Skeletal muscle satellite cell (primary cell): ENCODE data around the gene BRPF1.
"Not testable (repeated sequence)": the region's sequence is repeated elsewhere in the genome, so short reads cannot be mapped to it uniquely, and the experiment has no call there.

Source experiments
- H3K27me3 ChIP-seq: 2 replicates; pipeline ENCODE4 v1.7.0; 2013; ENCODE audit warnings: low read length; ENCODE audit not compliant: control insufficient read depth, insufficient read depth
- H3K36me3 ChIP-seq: 2 replicates; pipeline ENCODE4 v1.7.0; 2013; ENCODE audit warnings: mild to moderate bottlenecking, control low read depth, low read length; ENCODE audit not compliant: insufficient read depth
- H3K4me1 ChIP-seq: 2 replicates; pipeline ENCODE4 v1.7.0; 2013; ENCODE audit warnings: low read length; ENCODE audit not compliant: control insufficient read depth, insufficient read depth
- H3K4me2 ChIP-seq: 2 replicates; pipeline ENCODE4 v1.7.0; 2013; ENCODE audit warnings: mild to moderate bottlenecking, low read length
- H3K4me3 ChIP-seq: 2 replicates; pipeline ENCODE4 v1.7.0; 2013; ENCODE audit warnings: low read length
- H3K9ac ChIP-seq: 2 replicates; pipeline ENCODE4 v1.7.0; 2013; ENCODE audit warnings: mild to moderate bottlenecking, low read depth, low read length, moderate library complexity
- H3K9me3 ChIP-seq: replicated peaks from 2 replicates; pipeline ENCODE4 v1.7.0; 2013; ENCODE audit warnings: mild to moderate bottlenecking, control low read depth, low read length

BRPF1 gene

DNA sequence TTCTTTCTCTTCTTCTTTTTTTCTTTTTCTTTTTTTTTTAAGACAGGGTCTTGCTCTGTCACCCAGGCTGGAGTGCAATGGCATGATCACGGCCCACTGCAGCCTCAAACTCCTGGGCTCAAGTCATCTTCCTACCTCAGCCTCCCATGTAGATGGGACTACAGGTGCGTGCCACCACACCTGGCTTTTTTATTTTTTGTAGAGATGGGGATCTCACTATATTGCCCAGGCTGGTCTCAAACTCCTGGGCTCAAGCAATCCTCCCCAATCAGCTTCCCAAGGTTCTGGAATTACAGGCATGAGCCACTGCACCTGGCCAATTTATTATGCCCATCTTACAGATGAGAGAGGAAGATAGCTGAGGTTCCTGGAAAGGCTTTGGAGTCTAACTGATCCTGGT is 39.5 kb downstream of the BRPF1 start:
- not testable (repeated sequence) for H3K9ac ChIP-seq, H3K9me3 ChIP-seq, H3K4me2 ChIP-seq, H3K36me3 ChIP-seq, H3K4me3 ChIP-seq, H3K27me3 ChIP-seq
- peaks cover 32% of the 10 kb centered on the region for H3K4me1 ChIP-seq

DNA sequence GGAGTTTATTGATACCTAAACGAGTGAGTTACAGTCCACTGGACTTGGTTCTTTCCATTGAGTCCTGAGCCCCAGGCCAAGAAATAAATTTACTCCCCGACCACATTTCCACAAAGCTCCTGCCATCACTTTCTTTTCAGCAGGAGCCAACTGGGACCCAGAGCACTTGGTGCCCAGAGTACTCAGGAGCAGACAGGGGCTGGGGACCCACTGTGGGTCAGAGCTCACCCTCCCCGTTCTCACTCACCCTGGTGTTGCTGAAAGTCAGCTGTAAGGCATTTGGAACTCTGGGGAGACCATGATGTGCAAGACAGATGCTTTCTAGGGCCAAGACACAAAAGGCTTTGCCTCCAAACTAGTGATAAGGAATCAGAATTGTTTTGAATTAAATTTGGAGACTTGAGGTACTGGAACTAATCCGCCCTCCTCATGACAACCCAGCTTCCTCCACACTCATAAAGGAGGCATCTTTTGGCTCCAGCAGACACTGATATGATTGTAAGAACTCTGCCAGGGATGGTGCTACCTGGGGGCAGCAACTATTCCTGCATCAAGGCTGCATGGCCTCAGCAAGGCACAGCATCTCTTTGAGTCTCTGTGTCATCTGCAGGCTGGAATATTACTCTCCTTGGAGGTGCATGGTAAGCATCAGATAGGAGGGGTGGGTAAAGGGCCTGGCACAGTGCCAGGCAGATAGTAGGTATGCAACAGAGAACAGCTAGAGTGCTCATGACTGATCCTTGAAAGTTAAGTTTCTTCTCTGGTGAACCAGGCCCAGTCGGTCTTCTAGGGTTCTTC is 45.6 kb downstream of the BRPF1 start:
- peaks cover 18% of the 10 kb centered on the region for H3K4me1 ChIP-seq
- no peak overlapping the region for H3K4me3 ChIP-seq
- no peaks in the 10 kb centered on the region for H3K27me3 ChIP-seq
- peaks cover 13% of the 10 kb centered on the region for H3K36me3 ChIP-seq
- no peaks in the 10 kb centered on the region for H3K9me3 ChIP-seq
- no peak overlapping the region for H3K4me2 ChIP-seq
- no peak overlapping the region for H3K9ac ChIP-seq

DNA sequence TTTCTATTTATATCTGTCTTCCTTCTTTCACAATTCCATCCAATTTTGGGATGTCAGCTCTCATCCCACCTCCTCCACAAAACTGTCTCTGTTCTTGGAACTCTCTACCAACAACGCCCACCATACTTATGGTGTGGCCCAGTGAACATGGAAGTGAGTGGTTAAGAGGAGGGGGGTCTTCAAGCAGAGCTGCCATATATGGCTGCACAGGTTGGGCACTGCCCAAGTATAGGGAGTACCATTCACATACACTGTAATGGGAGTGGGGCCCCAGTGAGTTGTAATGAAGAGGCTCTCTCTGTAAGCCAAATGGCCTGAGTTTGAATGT is 46.1 kb downstream of the BRPF1 start:
- H3K4me1 ChIP-seq, result peaks cover 18% of the 10 kb centered on the region
- no peak overlapping the region for H3K4me3 ChIP-seq
- no peaks in the 10 kb centered on the region for H3K27me3 ChIP-seq
- peak overlapping the region; percentile 17 for H3K4me2 ChIP-seq
- no peak overlapping the region for H3K9ac ChIP-seq
- H3K9me3 ChIP-seq, result no peaks in the 10 kb centered on the region
- H3K36me3 ChIP-seq, result peaks cover 13% of the 10 kb centered on the region

DNA sequence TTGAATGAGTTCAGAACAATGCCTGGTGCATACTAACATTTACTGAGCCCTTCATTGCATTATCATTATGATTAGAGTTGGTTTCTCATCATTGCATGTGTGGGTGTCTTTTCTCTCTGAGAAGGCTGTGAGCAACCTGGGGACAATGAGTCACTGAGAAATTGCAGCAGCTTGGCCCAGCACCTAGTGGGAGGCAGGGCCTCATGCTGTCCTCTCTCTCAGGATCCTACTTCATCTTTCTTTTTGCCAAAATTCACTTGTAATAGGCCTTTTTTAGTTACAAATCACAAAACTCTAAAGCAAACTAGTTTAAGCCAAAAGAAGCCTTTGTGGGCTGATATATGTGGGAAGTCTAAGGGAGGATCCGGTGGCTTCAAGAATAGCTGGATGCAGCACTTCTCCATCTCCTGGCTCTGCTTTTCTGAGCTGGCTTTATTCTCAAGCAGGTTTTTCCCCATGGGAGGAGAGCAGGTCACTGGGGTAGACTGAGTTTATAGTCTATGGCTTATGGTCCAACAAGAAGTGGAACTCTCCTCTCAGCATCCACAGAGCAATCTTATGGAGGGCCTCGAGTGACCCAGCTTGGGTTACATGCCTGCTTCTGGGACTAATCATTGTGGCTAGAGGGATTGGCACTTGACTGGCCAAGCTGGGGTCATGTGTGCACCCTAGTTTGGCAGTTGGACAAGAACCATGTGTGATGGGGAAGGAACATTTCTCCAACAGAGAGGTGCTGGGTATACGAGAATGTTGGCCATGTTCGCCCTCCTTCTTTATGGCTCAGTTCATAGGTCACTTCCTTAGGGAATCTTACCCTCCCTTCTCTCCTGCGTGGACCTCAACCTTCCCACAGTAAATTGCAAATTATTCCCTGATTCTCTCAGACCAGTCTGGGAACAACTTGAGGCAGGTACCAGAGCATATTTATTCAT is 46.9 kb downstream of the BRPF1 start:
- Histone ChIP-seq H3K4me1 (peaks cover 18% of the 10 kb centered on the region), H3K9me3 (no peaks in the 10 kb centered on the region), H3K4me2 (peak overlapping the region; percentile 27), H3K27me3 (no peaks in the 10 kb centered on the region), H3K9ac (no peak overlapping the region), H3K4me3 (no peak overlapping the region), H3K36me3 (peaks cover 13% of the 10 kb centered on the region)

DNA sequence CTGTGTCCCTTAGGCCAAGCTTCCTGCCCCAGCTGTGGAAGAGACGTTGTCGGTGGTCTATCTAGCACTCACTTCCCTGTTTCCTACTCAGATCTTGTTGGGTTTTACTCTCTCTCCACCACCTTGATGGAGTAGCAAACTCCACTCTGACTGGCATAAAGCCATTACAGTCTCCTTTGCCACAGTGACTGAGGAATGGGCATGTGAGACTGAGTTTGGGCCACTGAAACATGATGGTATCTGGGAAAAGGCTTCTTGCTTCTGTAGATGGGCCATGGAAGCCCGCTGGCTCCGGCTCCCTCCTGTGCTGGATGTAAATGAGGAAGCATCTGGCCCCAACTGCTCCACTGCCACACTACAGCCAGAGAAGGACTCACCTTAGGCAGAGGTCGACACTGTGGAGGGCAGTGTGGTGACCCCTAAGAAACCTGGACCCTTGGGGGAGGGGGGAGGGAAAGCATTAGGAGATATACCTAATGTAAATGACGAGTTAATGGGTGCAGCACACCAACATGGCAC is 47.6 kb downstream of the BRPF1 start:
- Histone ChIP-seq H3K4me1 (peaks cover 18% of the 10 kb centered on the region), H3K9ac (no peak overlapping the region)

DNA sequence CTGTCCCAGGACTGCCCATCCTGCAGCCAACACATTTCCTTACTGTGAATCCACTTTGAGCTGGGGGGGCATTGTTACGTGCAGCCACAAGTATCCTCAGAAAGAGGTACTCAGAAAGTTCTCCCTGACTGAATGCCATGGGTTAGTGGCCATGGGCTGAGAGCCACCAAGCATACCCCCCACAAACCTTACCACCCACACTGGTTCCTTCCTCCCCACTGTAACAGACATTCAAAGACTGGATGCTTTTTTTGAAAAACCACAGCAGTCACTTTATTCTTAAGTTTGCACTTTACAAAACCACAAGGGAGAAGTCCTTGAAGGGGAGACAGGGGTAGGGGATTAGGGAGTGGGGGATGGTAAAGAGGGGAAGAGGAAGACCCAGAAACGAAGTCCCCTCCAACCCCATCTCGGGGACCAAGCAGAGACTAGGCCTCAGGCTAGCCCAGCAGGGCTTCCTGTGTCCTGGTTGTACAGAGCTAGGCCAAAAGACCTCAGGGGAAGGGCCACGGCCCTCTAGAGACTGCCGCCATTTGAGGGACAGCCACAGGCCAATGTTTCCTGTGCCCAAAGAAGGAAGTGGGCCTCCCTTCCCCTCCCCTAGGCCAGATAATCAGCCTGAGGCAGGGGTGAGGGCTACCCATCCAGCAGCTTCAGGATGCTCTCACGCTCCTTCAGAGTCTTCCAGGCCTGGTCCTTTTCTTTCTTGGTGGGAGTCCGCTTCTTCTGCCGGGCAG is 48.4 kb downstream of the BRPF1 start:
- no peak overlapping the region for H3K4me2 ChIP-seq
- no peak overlapping the region for H3K4me3 ChIP-seq
- H3K36me3 ChIP-seq, result peaks cover 22% of the 10 kb centered on the region
- H3K4me1 ChIP-seq, result peaks cover 18% of the 10 kb centered on the region
- H3K27me3 ChIP-seq, result no peaks in the 10 kb centered on the region
- no peak overlapping the region for H3K9ac ChIP-seq
- no peaks in the 10 kb centered on the region for H3K9me3 ChIP-seq

More for the DNA sequence above, 47.6 kb downstream of the BRPF1 start:
- Histone ChIP-seq H3K4me3 (no peak overlapping the region), H3K36me3 (peaks cover 19% of the 10 kb centered on the region), H3K9me3 (no peaks in the 10 kb centered on the region), H3K27me3 (no peaks in the 10 kb centered on the region), H3K4me2 (no peak overlapping the region)

DNA sequence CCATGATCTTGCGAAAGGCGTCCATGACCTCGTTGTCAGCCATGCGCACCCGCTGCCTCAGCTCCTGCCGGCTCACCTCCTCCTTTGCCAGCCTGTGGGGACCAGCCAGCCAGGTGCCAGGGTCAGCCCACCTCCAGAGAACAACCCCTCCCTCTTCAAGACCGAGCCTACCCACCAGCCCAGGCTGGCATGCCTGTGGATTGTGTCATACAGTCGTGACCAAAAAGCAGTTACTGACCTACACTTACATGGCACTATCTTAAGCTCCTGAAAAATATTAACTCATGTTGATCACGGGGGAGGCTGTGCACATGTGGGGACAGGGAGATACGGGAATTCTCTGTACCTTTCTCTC is 48.9 kb downstream of the BRPF1 start:
- no peaks in the 10 kb centered on the region for H3K27me3 ChIP-seq
- H3K9me3 ChIP-seq, result no peaks in the 10 kb centered on the region
- H3K36me3 ChIP-seq, result peaks cover 27% of the 10 kb centered on the region
- no peak overlapping the region for H3K9ac ChIP-seq
- H3K4me3 ChIP-seq, result no peak overlapping the region
- H3K4me2 ChIP-seq, result no peak overlapping the region
- H3K4me1 ChIP-seq, result peaks cover 18% of the 10 kb centered on the region

DNA sequence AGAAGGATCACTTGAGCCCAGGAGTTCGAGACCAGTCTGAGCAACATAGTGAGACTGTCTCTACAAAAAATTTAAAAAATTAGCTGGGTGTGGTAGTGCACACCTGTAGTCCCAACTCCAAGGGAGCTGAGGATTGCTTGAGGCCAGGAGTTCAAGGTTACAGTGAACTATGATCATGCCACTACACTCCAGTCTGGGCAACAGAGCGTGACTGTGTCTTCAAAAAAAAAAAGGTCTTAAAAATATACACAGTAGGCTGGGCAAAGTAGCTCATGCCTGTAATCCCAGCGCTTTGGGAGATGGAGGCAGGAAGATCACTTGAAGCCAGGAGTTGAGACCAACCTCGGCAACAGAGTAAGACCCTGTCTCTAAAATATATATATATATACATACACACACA is 49.4 kb downstream of the BRPF1 start:
- Histone ChIP-seq H3K36me3 (peaks cover 31% of the 10 kb centered on the region), H3K9ac (no peak overlapping the region), H3K4me3 (no peak overlapping the region), H3K27me3 (no peaks in the 10 kb centered on the region), H3K4me2 (no peak overlapping the region), H3K4me1 (peaks cover 18% of the 10 kb centered on the region), H3K9me3 (no peaks in the 10 kb centered on the region)

DNA sequence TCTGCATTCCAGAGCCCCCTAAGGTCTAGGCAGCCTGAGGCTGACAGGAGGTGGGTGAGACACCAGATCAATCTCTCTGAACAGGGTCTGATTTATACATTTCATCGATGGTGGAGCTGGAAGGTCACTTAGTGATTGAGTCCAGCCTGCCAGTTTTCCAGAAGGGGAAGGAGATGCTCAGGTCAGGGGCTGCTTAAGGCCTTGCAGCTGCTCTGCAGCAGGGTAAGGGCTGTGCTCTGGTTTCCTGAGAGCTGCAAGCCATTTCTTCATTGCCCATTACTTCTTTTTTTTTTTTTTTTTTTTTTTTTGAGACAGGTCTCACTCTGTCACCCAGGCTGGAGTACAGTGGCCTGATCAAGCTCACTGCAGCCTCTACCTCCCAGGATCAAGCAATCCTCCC is 50.0 kb downstream of the BRPF1 start:
- Histone ChIP-seq H3K4me1 (peaks cover 18% of the 10 kb centered on the region), H3K27me3 (no peaks in the 10 kb centered on the region), H3K9ac (no peak overlapping the region), H3K4me2 (no peak overlapping the region), H3K4me3 (no peak overlapping the region), H3K36me3 (peaks cover 36% of the 10 kb centered on the region), H3K9me3 (no peaks in the 10 kb centered on the region)

DNA sequence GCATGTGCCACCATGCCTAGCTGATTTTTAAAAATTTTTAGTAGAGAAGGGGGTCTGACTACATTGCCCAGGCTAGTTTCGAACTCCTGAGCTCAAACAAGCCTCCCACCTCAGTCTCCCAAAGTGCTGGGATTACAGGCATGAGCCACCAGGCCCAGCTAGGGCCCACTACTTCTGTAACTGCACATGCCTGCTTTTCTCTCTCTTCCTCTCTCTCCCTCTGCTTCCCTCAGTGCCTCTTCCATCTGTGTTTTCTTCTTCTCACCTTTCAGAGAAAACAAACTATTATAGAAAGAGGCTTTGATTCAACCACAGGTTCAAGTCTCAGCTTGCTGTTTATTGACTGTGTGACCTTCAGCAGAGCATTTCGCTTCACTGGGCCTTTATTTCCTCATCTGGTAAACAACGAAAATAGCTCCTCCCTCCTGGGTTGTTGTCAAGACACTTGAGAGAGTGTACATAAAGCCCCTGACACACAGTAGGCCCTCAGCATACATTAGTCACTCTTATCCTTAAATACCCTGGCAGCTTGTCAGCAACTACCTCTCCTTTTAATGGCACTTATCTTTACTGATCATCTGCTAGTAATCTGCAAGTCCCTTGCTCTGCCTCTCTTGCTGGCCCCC is 50.6 kb downstream of the BRPF1 start:
- Histone ChIP-seq H3K4me3 (no peak overlapping the region), H3K9ac (no peak overlapping the region), H3K4me1 (peaks cover 18% of the 10 kb centered on the region), H3K36me3 (peaks cover 41% of the 10 kb centered on the region), H3K9me3 (no peaks in the 10 kb centered on the region), H3K4me2 (no peak overlapping the region), H3K27me3 (no peaks in the 10 kb centered on the region)

DNA sequence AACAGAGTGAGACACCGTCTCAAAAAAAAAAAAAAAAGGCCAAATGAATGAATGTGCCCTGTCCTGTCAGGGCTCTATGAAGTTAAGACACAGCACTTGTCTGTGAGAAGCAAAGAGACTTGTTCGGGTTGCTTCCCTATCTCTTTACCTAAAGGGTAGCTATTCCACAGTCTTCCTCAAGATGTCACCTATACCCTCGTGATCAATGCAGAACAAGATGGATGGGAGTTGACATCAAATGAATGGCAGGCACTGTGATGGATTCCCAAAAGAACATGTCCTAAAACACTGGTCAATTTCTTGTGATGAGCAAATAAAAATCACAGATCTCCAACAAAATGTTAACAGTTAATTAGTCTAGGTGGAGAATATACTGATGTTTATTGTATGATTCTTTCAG is 51.2 kb downstream of the BRPF1 start:
- peaks cover 48% of the 10 kb centered on the region for H3K36me3 ChIP-seq

More for the DNA sequence above, 51.2 kb downstream of the BRPF1 start:
- no peaks in the 10 kb centered on the region for H3K9me3 ChIP-seq
- H3K9ac ChIP-seq, result no peak overlapping the region
- no peak overlapping the region for H3K4me2 ChIP-seq
- no peak overlapping the region for H3K4me3 ChIP-seq
- H3K4me1 ChIP-seq, result peaks cover 14% of the 10 kb centered on the region
- H3K27me3 ChIP-seq, result no peaks in the 10 kb centered on the region
